Cardiac fibroblast (primary cell): Measurements from ENCODE around the gene FAM234A.

Source experiments
- DNase-seq, 2 donors: peaks; one replicate each; pipeline versions ENCODE4 v3.0.0 to v3.0.0-alpha.2; 2010; ENCODE audit warnings: low read depth in 2 of 2
- H3K4me3 ChIP-seq, 2 donors: replicated peaks in 1 of 2; 1 replicate in 1 of 2; 2 replicates in 1 of 2; pipeline ENCODE4 v1.5.1; 2011; ENCODE audit warnings: low read depth in 2 of 2, low read length in 2 of 2, mild to moderate bottlenecking in 2 of 2, moderate library complexity in 1 of 2
- TF ChIP-seq, protein P1 (sequence below): IDR thresholded peaks from one replicate; pipeline ENCODE4 v1.5.1; 2011; ENCODE audit warnings: low read depth, mild to moderate bottlenecking, low read length, inconsistent platforms

Gene FAM234A

DNA sequence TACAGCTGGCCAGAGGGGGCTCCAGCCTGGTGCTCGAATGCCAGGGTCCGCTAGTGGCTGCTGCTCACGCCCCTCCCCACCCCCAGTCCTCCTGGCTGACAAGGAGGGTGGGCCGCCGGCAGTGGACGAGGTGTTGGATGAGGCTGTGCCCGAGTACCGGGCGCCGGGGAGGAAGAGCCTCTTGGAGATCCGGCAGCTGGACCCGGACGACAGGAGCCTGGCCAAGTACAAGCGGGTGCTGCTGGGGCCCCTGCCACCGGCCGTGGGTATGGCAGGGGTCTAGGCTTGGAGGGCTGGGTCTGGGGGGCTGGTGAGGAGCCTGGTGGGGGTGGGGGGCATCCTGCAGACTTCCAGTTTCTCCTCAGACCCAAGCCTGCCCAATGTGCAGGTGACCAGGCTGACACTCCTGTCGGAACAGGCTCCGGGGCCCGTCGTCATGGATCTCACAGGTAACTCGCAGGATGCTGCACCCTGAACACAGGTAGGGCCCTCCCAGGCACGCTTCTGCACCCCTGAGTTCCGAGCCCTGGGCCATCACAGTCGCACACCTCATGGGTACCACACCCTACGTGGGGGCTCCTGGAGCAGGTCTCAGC, 47.1 kb downstream of the FAM234A start:
- H3K4me3 ChIP-seq = no peak overlapping the region
- no peak for DNase-seq
- TF ChIP-seq, protein P1, sequence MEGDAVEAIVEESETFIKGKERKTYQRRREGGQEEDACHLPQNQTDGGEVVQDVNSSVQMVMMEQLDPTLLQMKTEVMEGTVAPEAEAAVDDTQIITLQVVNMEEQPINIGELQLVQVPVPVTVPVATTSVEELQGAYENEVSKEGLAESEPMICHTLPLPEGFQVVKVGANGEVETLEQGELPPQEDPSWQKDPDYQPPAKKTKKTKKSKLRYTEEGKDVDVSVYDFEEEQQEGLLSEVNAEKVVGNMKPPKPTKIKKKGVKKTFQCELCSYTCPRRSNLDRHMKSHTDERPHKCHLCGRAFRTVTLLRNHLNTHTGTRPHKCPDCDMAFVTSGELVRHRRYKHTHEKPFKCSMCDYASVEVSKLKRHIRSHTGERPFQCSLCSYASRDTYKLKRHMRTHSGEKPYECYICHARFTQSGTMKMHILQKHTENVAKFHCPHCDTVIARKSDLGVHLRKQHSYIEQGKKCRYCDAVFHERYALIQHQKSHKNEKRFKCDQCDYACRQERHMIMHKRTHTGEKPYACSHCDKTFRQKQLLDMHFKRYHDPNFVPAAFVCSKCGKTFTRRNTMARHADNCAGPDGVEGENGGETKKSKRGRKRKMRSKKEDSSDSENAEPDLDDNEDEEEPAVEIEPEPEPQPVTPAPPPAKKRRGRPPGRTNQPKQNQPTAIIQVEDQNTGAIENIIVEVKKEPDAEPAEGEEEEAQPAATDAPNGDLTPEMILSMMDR = no peak

DNA sequence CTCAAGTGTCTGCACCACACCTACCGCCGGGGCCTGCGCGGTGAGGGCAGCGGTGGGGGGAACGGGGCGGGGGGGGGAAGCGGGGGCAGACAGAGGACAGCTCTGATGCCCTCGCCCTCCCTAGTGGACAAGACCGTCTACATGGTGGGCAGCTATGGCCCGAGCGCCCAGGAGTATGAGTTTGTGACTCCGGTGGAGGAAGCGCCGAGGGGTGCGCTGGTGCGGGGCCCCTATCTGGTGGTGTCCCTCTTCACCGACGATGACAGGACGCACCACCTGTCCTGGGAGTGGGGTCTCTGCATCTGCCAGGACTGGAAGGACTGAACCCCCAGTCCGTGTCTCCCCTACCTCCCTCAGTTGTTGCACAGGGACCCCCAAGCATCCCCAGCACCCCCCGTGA, 47.9 kb downstream of the FAM234A start:
- no peak overlapping the region for H3K4me3 ChIP-seq
- DNase-seq = no peak
- TF ChIP-seq, protein P1 = no peak

DNA sequence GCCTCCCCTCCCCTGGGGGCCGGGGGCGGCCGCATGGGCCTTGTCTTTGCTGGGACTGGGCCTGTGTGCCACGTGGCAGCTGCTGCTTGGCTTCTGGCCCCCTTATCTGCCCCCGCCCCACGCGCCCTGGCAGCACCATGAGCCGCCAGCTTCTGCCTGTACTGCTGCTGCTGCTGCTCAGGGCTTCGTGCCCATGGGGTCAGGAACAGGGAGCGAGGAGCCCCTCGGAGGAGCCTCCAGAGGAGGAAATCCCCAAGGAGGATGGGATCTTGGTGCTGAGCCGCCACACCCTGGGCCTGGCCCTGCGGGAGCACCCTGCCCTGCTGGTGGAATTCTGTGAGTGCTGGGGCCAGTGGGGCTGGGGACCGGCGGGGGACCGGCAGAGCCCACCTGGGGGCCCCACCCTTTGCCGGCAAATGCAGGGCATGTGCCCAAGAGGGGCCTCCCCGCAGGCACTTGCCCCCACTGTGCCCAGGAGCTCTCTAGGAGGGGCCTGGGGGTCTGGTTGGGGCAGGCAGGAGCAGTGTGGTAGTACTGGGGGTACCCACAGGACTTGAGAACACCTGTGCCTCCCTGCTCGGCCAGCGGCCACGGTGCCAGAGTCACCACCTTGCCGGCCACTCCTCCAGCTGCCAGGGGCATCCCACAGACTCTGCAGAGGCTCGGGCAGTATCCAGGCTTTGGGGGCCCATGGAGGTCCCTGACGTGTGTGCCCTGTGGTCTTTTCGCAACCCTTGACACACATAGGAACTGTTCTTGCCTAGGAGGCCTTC, 48.6 kb downstream of the FAM234A start, which contains the start of gene PDIA2:
PDIA2 (plus strand) TSS at position 132 of the 773 bp plus-strand sequence; CDS start at position 138, 6 bp downstream.
- no peak for DNase-seq
- no peak within 1 kb of the TSS for H3K4me3 ChIP-seq
- TF ChIP-seq, protein P1 = no peak

DNA sequence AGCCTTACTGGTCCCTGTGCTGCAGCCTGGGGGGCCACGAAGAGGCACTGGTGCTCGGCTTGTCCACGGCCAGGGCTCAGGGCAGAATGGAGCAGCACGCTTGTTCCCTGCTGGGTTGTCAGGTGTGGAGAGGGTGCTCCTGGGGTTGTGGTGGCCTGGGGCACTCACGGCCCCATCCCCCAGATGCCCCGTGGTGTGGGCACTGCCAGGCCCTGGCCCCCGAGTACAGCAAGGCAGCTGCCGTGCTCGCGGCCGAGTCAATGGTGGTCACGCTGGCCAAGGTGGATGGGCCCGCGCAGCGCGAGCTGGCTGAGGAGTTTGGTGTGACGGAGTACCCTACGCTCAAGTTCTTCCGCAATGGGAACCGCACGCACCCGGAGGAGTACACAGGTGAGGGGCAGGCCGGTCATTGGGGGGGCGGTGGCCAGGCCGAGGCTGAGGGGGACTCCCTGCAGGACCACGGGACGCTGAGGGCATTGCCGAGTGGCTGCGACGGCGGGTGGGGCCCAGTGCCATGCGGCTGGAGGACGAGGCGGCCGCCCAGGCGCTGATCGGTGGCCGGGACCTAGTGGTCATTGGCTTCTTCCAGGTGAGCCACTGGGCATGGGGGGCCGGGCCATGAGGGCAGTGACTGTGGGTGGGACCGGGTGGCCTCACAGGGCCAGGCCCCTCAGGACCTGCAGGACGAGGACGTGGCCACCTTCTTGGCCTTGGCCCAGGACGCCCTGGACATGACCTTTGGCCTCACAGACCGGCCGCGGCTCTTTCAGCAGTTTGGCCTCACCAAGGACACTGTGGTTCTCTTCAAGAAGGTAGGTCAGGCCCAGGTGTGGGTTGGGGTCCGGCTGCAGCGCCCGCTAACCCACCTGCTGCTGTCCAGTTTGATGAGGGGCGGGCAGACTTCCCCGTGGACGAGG, 49.8 kb downstream of the FAM234A start:
- TF ChIP-seq, protein P1 = no peak
- no peak for DNase-seq
- no peak overlapping the region for H3K4me3 ChIP-seq

DNA sequence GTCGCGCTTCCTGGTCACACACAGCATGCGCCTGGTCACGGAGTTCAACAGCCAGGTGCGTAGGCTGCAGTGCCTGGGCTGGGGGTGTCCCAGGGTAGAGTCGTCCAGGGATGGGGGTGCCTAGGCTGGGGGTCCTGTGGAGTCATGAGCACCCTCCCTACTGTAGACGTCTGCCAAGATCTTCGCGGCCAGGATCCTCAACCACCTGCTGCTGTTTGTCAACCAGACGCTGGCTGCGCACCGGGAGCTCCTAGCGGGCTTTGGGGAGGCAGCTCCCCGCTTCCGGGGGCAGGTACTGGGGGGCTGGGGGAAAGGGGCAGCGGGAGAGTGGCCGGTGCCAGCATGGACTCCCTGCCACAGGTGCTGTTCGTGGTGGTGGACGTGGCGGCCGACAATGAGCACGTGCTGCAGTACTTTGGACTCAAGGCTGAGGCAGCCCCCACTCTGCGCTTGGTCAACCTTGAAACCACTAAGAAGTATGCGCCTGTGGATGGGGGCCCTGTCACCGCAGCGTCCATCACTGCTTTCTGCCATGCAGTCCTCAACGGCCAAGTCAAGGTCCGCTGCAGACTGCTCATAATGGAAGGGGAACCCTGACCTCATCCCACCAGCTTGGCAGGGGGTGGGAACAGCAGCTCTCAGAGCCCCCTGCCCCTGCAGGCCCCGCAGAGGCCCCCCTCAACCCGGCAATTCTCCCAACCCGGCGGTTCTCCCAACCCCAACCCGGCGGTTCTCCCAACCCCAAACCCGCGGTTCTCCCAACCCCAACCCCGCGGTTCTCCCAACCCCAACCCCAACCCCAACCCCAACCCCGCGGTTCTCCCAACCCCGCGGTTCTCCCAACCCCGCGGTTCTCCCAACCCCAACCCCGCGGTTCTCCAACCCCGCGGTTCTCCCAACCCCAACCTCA, 50.8 kb downstream of the FAM234A start:
- TF ChIP-seq, protein P1 = no peak
- H3K4me3 ChIP-seq = no peak overlapping the region
- DNase-seq = no peak
